ENCODE data around the gene SMG9. TPM values are rescaled to one million over a fixed set of nuclear protein-coding genes. Genes with fewer than 3 reads are reported as not detected.

Gene SMG9
- total RNA-seq, 1 donor from 2014 or later, result 35.0 TPM

DNA sequence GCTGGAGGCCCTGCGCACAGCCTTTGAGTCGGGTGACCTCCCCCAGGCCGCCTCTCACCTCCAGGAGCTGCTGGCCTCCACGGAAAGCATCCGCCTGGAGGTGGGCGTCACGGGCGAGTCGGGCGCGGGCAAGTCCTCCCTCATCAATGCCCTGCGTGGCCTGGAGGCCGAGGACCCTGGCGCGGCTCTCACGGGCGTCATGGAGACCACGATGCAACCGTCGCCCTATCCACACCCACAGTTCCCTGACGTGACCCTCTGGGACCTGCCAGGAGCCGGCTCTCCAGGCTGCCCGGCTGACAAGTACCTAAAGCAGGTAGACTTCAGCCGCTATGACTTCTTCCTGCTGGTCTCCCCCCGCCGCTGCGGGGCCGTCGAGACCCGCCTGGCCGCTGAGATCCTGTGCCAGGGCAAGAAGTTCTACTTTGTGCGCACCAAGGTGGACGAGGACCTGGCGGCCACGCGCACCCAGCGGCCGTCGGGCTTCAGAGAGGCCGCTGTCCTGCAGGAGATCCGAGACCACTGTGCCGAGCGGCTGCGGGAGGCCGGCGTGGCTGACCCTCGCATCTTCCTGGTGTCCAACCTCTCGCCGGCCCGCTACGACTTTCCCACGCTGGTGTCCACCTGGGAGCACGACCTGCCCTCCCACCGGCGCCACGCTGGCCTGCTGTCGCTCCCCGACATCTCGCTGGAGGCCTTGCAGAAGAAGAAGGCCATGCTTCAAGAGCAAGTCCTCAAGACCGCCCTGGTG lies 36.0 kb downstream of the SMG9 start:
- Histone ChIP-seq H4K20me1 (ENCODE audit: insufficient read depth, low read length) (no peaks in the 10 kb centered on the region), H3K4me3 (ENCODE audit: insufficient read depth, low read depth, low read length) (no peak overlapping the region), H3K4me1 (ENCODE audit: insufficient read depth, low read length) (no peaks in the 10 kb centered on the region), H3K27ac (ENCODE audit: low read depth, low read length) (no peak overlapping the region), H3K36me3 (ENCODE audit: insufficient read depth, low read length) (no peaks in the 10 kb centered on the region), H3K27me3 (ENCODE audit: insufficient read depth, low read length) (no peaks in the 10 kb centered on the region), H3K9me3 (ENCODE audit: insufficient read depth, low read depth, low read length) (no peaks in the 10 kb centered on the region), H3K4me2 (ENCODE audit: low read length) (no peak overlapping the region), H3K79me2 (ENCODE audit: insufficient read depth, low read length) (no peaks in the 10 kb centered on the region), H2AFZ (ENCODE audit: low read depth, low read length) (no peak overlapping the region), H3K9ac (ENCODE audit: low read length) (no peak overlapping the region)
- no peaks in the 10 kb centered on the region for H3K9me3 Mint-ChIP-seq (ENCODE audit: unreplicated experiment)
- no peak for TF ChIP-seq EZH2 (IDR thresholded peaks at IDR 0.05; ENCODE audit: insufficient read depth, low read length)
- TF ChIP-seq CTCF (IDR thresholded peaks at IDR 0.05; ENCODE audit: insufficient read depth, low read depth, low read length), result no peak
- DNase-seq (ENCODE audit: low read depth) (no peak), FAIRE-seq (no peak)
- H3K27ac Mint-ChIP-seq (ENCODE audit: unreplicated experiment), result no peak overlapping the region
- peaks cover 14% of the 10 kb centered on the region for H3K27me3 Mint-ChIP-seq (ENCODE audit: low read depth, unreplicated experiment)
- H3K4me1 Mint-ChIP-seq (ENCODE audit: low read depth, unreplicated experiment), result no peaks in the 10 kb centered on the region
- H3K4me3 Mint-ChIP-seq (ENCODE audit: unreplicated experiment), result no peak overlapping the region
- H3K36me3 Mint-ChIP-seq (ENCODE audit: low read depth, unreplicated experiment), result no peaks in the 10 kb centered on the region

GRCh38 chr19:43715776-43716175 lies 39.0 kb downstream of the SMG9 start, which contains the start of gene IRGC:
TSS of gene IRGC (plus strand) at chr19:43716076. CDS start at chr19:43718559, 2,483 bp downstream.
- Histone ChIP-seq H3K4me2 (ENCODE audit: low read length) (no peak within 1 kb of the TSS), H2AFZ (ENCODE audit: low read depth, low read length) (no peak within 1 kb of the TSS), H3K36me3 (ENCODE audit: insufficient read depth, low read length) (no peaks in the 10 kb centered on the region), H3K4me3 (ENCODE audit: insufficient read depth, low read depth, low read length) (no peak within 1 kb of the TSS), H3K9me3 (ENCODE audit: insufficient read depth, low read depth, low read length) (no peaks in the 10 kb centered on the region), H3K4me1 (ENCODE audit: insufficient read depth, low read length) (no peaks in the 10 kb centered on the region), H3K27ac (ENCODE audit: low read depth, low read length) (no peak within 1 kb of the TSS), H4K20me1 (ENCODE audit: insufficient read depth, low read length) (no peaks in the 10 kb centered on the region), H3K9ac (ENCODE audit: low read length) (no peak within 1 kb of the TSS), H3K27me3 (ENCODE audit: insufficient read depth, low read length) (no peaks in the 10 kb centered on the region), H3K79me2 (ENCODE audit: insufficient read depth, low read length) (no peaks in the 10 kb centered on the region)
- H3K9me3 Mint-ChIP-seq (ENCODE audit: unreplicated experiment), result no peaks in the 10 kb centered on the region
- H3K36me3 Mint-ChIP-seq (ENCODE audit: low read depth, unreplicated experiment), result no peaks in the 10 kb centered on the region
- peaks cover 5% of the 10 kb centered on the region for H3K27me3 Mint-ChIP-seq (ENCODE audit: low read depth, unreplicated experiment)
- no peaks in the 10 kb centered on the region for H3K4me1 Mint-ChIP-seq (ENCODE audit: low read depth, unreplicated experiment)
- no peak within 1 kb of the TSS for H3K27ac Mint-ChIP-seq (ENCODE audit: unreplicated experiment)
- FAIRE-seq, result no peak
- DNase-seq (ENCODE audit: low read depth), result no peak
- TF ChIP-seq CTCF (IDR thresholded peaks at IDR 0.05; ENCODE audit: insufficient read depth, low read depth, low read length) (no peak), EZH2 (IDR thresholded peaks at IDR 0.05; ENCODE audit: insufficient read depth, low read length) (no peak)
- H3K4me3 Mint-ChIP-seq (ENCODE audit: unreplicated experiment), result no peak within 1 kb of the TSS

GRCh38 chr19:43713208-43713607 lies 41.6 kb downstream of the SMG9 start:
- H3K27me3 ChIP-seq (ENCODE audit: insufficient read depth, low read length), result no peaks in the 10 kb centered on the region
- no peak for FAIRE-seq
- H2AFZ ChIP-seq (ENCODE audit: low read depth, low read length), result no peak overlapping the region
- H3K9me3 ChIP-seq (ENCODE audit: insufficient read depth, low read depth, low read length), result peaks cover 7% of the 10 kb centered on the region
- no peaks in the 10 kb centered on the region for H3K4me1 Mint-ChIP-seq (ENCODE audit: low read depth, unreplicated experiment)
- H4K20me1 ChIP-seq (ENCODE audit: insufficient read depth, low read length), result no peaks in the 10 kb centered on the region
- H3K27ac ChIP-seq (ENCODE audit: low read depth, low read length), result no peak overlapping the region
- no peaks in the 10 kb centered on the region for H3K4me1 ChIP-seq (ENCODE audit: insufficient read depth, low read length)
- no peaks in the 10 kb centered on the region for H3K36me3 ChIP-seq (ENCODE audit: insufficient read depth, low read length)
- no peak for DNase-seq (ENCODE audit: low read depth)
- H3K4me3 ChIP-seq (ENCODE audit: insufficient read depth, low read depth, low read length), result no peak overlapping the region
- H3K9me3 Mint-ChIP-seq (ENCODE audit: unreplicated experiment), result no peaks in the 10 kb centered on the region
- no peak overlapping the region for H3K4me2 ChIP-seq (ENCODE audit: low read length)
- TF ChIP-seq CTCF (IDR thresholded peaks at IDR 0.05; ENCODE audit: insufficient read depth, low read depth, low read length) (no peak), EZH2 (IDR thresholded peaks at IDR 0.05; ENCODE audit: insufficient read depth, low read length) (no peak)
- no peak overlapping the region for H3K4me3 Mint-ChIP-seq (ENCODE audit: unreplicated experiment)
- H3K27me3 Mint-ChIP-seq (ENCODE audit: low read depth, unreplicated experiment), result peaks cover 5% of the 10 kb centered on the region
- no peaks in the 10 kb centered on the region for H3K79me2 ChIP-seq (ENCODE audit: insufficient read depth, low read length)
- no peak overlapping the region for H3K27ac Mint-ChIP-seq (ENCODE audit: unreplicated experiment)
- no peaks in the 10 kb centered on the region for H3K36me3 Mint-ChIP-seq (ENCODE audit: low read depth, unreplicated experiment)
- H3K9ac ChIP-seq (ENCODE audit: low read length), result no peak overlapping the region

All from astrocyte (in vitro differentiated cells and primary cell).